Esophagus muscularis mucosa (tissue), 4 donors: ENCODE results near the gene IQCB1. TPM values are rescaled to one million over a fixed set of nuclear protein-coding genes. Genes with fewer than 3 reads are reported as not detected.

Experiments used
- DNase-seq: peaks from one replicate; pipeline ENCODE4 v3.0.0-alpha.2; 2017; ENCODE audit errors: extremely low spot score
- H3K27ac ChIP-seq, 4 donors: fragments of 200-600 bp; sonication (generic); replicated peaks in 1 of 4; 1 replicate in 3 of 4; 2 replicates in 1 of 4; pipeline ENCODE4 v1.5.1; 2016 to 2019; ENCODE audit warnings: mild to moderate bottlenecking in 1 of 4
- H3K27me3 ChIP-seq, 4 donors: fragments of 200-600 bp; sonication (generic); one replicate each; pipeline versions ENCODE4 v1.5.1 to v1.6.0; 2016 to 2019
- H3K36me3 ChIP-seq, 4 donors: fragments of 200-600 bp; sonication (generic); one replicate each; pipeline ENCODE4 v1.5.1; 2016 to 2019
- H3K4me1 ChIP-seq, 4 donors: fragments of 200-600 bp; sonication (generic); one replicate each; pipeline ENCODE4 v1.5.1; 2016 to 2019
- H3K4me3 ChIP-seq, 4 donors: fragments of 200-600 bp; sonication (generic); 1 replicate in 2 of 4; 2 replicates in 2 of 4; pipeline ENCODE4 v1.5.1; 2016 to 2019; ENCODE audit warnings: mild to moderate bottlenecking in 4 of 4, moderate library complexity in 1 of 4
- H3K9me3 ChIP-seq, 4 donors: fragments of 200-600 bp; sonication (generic); 1 replicate in 3 of 4; 2 replicates in 1 of 4; pipeline ENCODE4 v1.5.1; 2016 to 2019
- CTCF ChIP-seq, 3 experiments: fragments of 200-600 bp in 2 of 3; fragments of 450-650 bp in 1 of 3; sonication (generic) in 2 of 3; IDR thresholded peaks; one replicate each; pipeline ENCODE4 v1.5.1; 2017 to 2019; ENCODE audit warnings: antibody characterized with exemption in 3 of 3, mild to moderate bottlenecking in 2 of 3, moderate library complexity in 1 of 3
- EP300 ChIP-seq: sonication (generic); formaldehyde crosslinking; IDR thresholded peaks from one replicate; pipeline ENCODE4 v1.6.1; 2017; ENCODE audit warnings: antibody characterized with exemption
- POLR2A ChIP-seq: fragments of 450-650 bp; IDR thresholded peaks from one replicate; pipeline ENCODE4 v1.6.1; 2017; ENCODE audit warnings: antibody characterized with exemption, moderate library complexity, mild to moderate bottlenecking, low read depth
- POLR2AphosphoS5 ChIP-seq, 2 donors: sonication (generic); formaldehyde crosslinking; IDR thresholded peaks; one replicate each; pipeline ENCODE4 v1.6.1; 2017; ENCODE audit warnings: antibody characterized with exemption in 2 of 2
- WGBS: methylation state at CpG from one replicate; pipeline ENCODE4 v1.1.5; 2018; 5-methylcytosine and 5-hydroxymethylcytosine counted together
- intact Hi-C: fragments of 100-400 bp; cut with DNase I; formaldehyde crosslinking; loops from one replicate; pipeline ENCODE4 v1.15.1; 2023
- total RNA-seq, 4 donors: library from RNA; depleted of rRNA; stranded (reverse); fragments of >200 nt; gene quantifications; one replicate each; pipeline versions ENCODE4 v1.1.0 to v1.2.1, GENCODE V29; 2016

IQCB1 gene
- total RNA-seq, 4 donors from 2014 or later = 10.4 to 15.6 (median 11.7) TPM

GRCh38 chr3:121818578-121818977 lies 16.3 kb downstream of the IQCB1 start:
- H3K27me3 ChIP-seq = no peaks in the 10 kb centered on the region
- no peak for DNase-seq
- no peak overlapping the region for H3K27ac ChIP-seq
- TF ChIP-seq CTCF (IDR thresholded peaks at IDR 0.05) (no peak), POLR2A (no peak), EP300 (no peak), POLR2AphosphoS5 (IDR thresholded peaks at IDR 0.05) (no peak)
- H3K36me3 ChIP-seq = peaks cover 18 to 57% (median 31%) of the 10 kb centered on the region in 4 donors
- H3K4me1 ChIP-seq = no peaks in the 10 kb centered on the region
- WGBS = 88% methylated on average over 2 of the region's 2 CpGs
- peaks cover 0 to 11% (median 3%) of the 10 kb centered on the region in 4 donors for H3K9me3 ChIP-seq
- no peak overlapping the region for H3K4me3 ChIP-seq
- intact Hi-C loops = no loop called here

GRCh38 chr3:121817753-121818152 lies 17.1 kb downstream of the IQCB1 start:
- Histone ChIP-seq H3K27ac (no peak overlapping the region), H3K4me1 (no peaks in the 10 kb centered on the region), H3K9me3 (peaks cover 0 to 3% (median 0%) of the 10 kb centered on the region in 4 donors), H3K4me3 (no peak overlapping the region), H3K27me3 (no peaks in the 10 kb centered on the region), H3K36me3 (peaks cover 16 to 49% (median 26%) of the 10 kb centered on the region in 4 donors)
- no peak for DNase-seq
- TF ChIP-seq POLR2AphosphoS5 (IDR thresholded peaks at IDR 0.05) (no peak), POLR2A (no peak), CTCF (IDR thresholded peaks at IDR 0.05) (no peak), EP300 (no peak)
- intact Hi-C loops = no loop called here

- no peak for DNase-seq
- Histone ChIP-seq H3K4me1 (no peaks in the 10 kb centered on the region), H3K9me3 (no peaks in the 10 kb centered on the region), H3K36me3 (peaks cover 18 to 49% (median 25%) of the 10 kb centered on the region in 4 donors), H3K4me3 (no peak overlapping the region), H3K27me3 (no peaks in the 10 kb centered on the region), H3K27ac (no peak overlapping the region)
- TF ChIP-seq POLR2A (no peak), CTCF (IDR thresholded peaks at IDR 0.05) (no peak), EP300 (no peak), POLR2AphosphoS5 (IDR thresholded peaks at IDR 0.05) (no peak)
- intact Hi-C loops = no loop called here
- WGBS = 0% methylated on average over 1 of the region's 1 CpG
Measured at GRCh38 chr3:121809249-121809648, 25.6 kb downstream of the IQCB1 start.

GRCh38 chr3:121803771-121804320 lies 31.0 kb downstream of the IQCB1 start:
- no peak for TF ChIP-seq CTCF (IDR thresholded peaks at IDR 0.05)
- no peak for TF ChIP-seq POLR2AphosphoS5 (IDR thresholded peaks at IDR 0.05)
- Histone ChIP-seq H3K4me1 (no peaks in the 10 kb centered on the region), H3K9me3 (no peaks in the 10 kb centered on the region), H3K27me3 (no peaks in the 10 kb centered on the region), H3K36me3 (peaks cover 4 to 54% (median 12%) of the 10 kb centered on the region in 4 donors), H3K4me3 (no peak overlapping the region), H3K27ac (no peak overlapping the region)
- intact Hi-C loops = no loop called here
- DNase-seq = no peak
- WGBS = 97% methylated on average over 2 of the region's 2 CpGs

- Histone ChIP-seq H3K36me3 (peaks cover 0 to 50% (median 4%) of the 10 kb centered on the region in 4 donors), H3K4me1 (no peaks in the 10 kb centered on the region), H3K27me3 (no peaks in the 10 kb centered on the region), H3K27ac (no peak overlapping the region), H3K4me3 (no peak overlapping the region), H3K9me3 (no peaks in the 10 kb centered on the region)
- intact Hi-C loops = no loop called here
- DNase-seq = no peak
- TF ChIP-seq POLR2AphosphoS5 (IDR thresholded peaks at IDR 0.05) (no peak), POLR2A (no peak), CTCF (IDR thresholded peaks at IDR 0.05) (no peak), EP300 (no peak)
Measured at GRCh38 chr3:121800906-121801305, 34.0 kb downstream of the IQCB1 start.
